H9 (cell line): ENCODE measurements around the gene IL24. TPM values are rescaled to one million over a fixed set of nuclear protein-coding genes. Genes with fewer than 3 reads are reported as not detected.

Experiments
- DNase-seq: peaks from one replicate; pipeline ENCODE4 v3.0.0-alpha.2; 2017
- H2AFZ ChIP-seq: one replicate; pipeline ENCODE4 v1.6.1; 2013; ENCODE audit warnings: mild to moderate bottlenecking, low read length, control low read depth, moderate library complexity
- H2AK5ac ChIP-seq: 2 replicates; pipeline ENCODE4 v1.6.1; 2013; ENCODE audit warnings: low read length, control low read depth, mixed read lengths; ENCODE audit not compliant: insufficient read length
- H2BK120ac ChIP-seq: one replicate; pipeline ENCODE4 v1.6.1; 2013; ENCODE audit warnings: low read depth, mild to moderate bottlenecking, low read length, control low read depth, inconsistent platforms; ENCODE audit not compliant: poor library complexity, severe bottlenecking
- H2BK12ac ChIP-seq: 2 replicates; pipeline ENCODE4 v1.6.1; 2013; ENCODE audit warnings: low read length, control low read depth, mixed read lengths, low read depth; ENCODE audit not compliant: insufficient read length
- H2BK15ac ChIP-seq: 2 replicates; pipeline ENCODE4 v1.6.1; 2013; ENCODE audit warnings: low read depth, low read length, control low read depth
- H2BK20ac ChIP-seq: one replicate; pipeline ENCODE4 v1.6.1; 2013; ENCODE audit warnings: low read depth, mild to moderate bottlenecking, low read length, control low read depth, inconsistent platforms; ENCODE audit not compliant: poor library complexity, severe bottlenecking
- H2BK5ac ChIP-seq: 2 replicates; pipeline ENCODE4 v1.6.1; 2013; ENCODE audit warnings: low read length, control low read depth, mixed read lengths; ENCODE audit not compliant: insufficient read length
- H3K14ac ChIP-seq: 2 replicates; pipeline ENCODE4 v1.6.1; 2013; ENCODE audit warnings: low read length, control low read depth; ENCODE audit not compliant: insufficient read depth
- H3K18ac ChIP-seq: 2 replicates; pipeline ENCODE4 v1.6.1; 2013; ENCODE audit warnings: low read depth, mild to moderate bottlenecking, mixed read lengths, low read length, control low read depth; ENCODE audit not compliant: insufficient read length
- H3K23ac ChIP-seq: 2 replicates; pipeline ENCODE4 v1.6.1; 2013; ENCODE audit warnings: low read length, control low read depth, mixed read lengths, low read depth; ENCODE audit not compliant: insufficient read length
- H3K23me2 ChIP-seq: 2 replicates; pipeline ENCODE4 v1.6.1; 2013; ENCODE audit warnings: low read depth, mild to moderate bottlenecking, mixed read lengths, low read length, control low read depth; ENCODE audit not compliant: insufficient read length, poor library complexity, severe bottlenecking
- H3K27ac ChIP-seq: 2 replicates; pipeline ENCODE4 v1.5.1; 2013; ENCODE audit warnings: low read length, control low read depth, mixed read lengths, low read depth; ENCODE audit not compliant: insufficient read length
- H3K27me3 ChIP-seq: 2 replicates; pipeline ENCODE4 v1.6.1; 2013; ENCODE audit warnings: low read length, control low read depth, inconsistent platforms; ENCODE audit not compliant: insufficient read depth
- H3K4ac ChIP-seq: 2 replicates; pipeline ENCODE4 v1.6.1; 2013; ENCODE audit warnings: low read depth, mild to moderate bottlenecking, control low read depth, inconsistent platforms, low read length, moderate library complexity
- H3K4me1 ChIP-seq: 2 replicates; pipeline ENCODE4 v1.6.1; 2013; ENCODE audit warnings: low read length, control low read depth, inconsistent platforms; ENCODE audit not compliant: insufficient read depth
- H3K4me2 ChIP-seq: 2 replicates; pipeline ENCODE4 v1.6.1; 2013; ENCODE audit warnings: low read length, control low read depth, mixed read lengths; ENCODE audit not compliant: insufficient read length, insufficient read depth
- H3K56ac ChIP-seq: 2 replicates; pipeline ENCODE4 v1.6.1; 2013; ENCODE audit warnings: low read depth, mild to moderate bottlenecking, mixed read lengths, low read length, control low read depth; ENCODE audit not compliant: insufficient read length
- H3K79me1 ChIP-seq: 2 replicates; pipeline ENCODE4 v1.6.1; 2013; ENCODE audit warnings: low read depth, mild to moderate bottlenecking, moderate library complexity, low read length, control low read depth, inconsistent platforms; ENCODE audit not compliant: insufficient read depth, poor library complexity, severe bottlenecking
- H3K79me2 ChIP-seq: 2 replicates; pipeline ENCODE4 v1.6.1; 2013; ENCODE audit warnings: low read length, control low read depth, inconsistent platforms; ENCODE audit not compliant: insufficient read depth
- H3K9ac ChIP-seq: 2 replicates; pipeline ENCODE4 v1.6.1; 2013; ENCODE audit warnings: low read length, control low read depth, mixed read lengths; ENCODE audit not compliant: insufficient read length; ENCODE audit errors: extremely low read depth
- H3K9me3 ChIP-seq: one replicate; pipeline ENCODE4 v1.6.1; 2013; ENCODE audit warnings: low read depth, low read length, inconsistent platforms; ENCODE audit not compliant: control insufficient read depth
- H3T11ph ChIP-seq: one replicate; pipeline ENCODE4 v1.6.1; 2013; ENCODE audit warnings: mild to moderate bottlenecking, low read length, control low read depth, inconsistent platforms
- H4K20me1 ChIP-seq: one replicate; pipeline ENCODE4 v1.6.1; 2013; ENCODE audit not compliant: control insufficient read depth, insufficient read length, insufficient read depth
- H4K5ac ChIP-seq: 2 replicates; pipeline ENCODE4 v1.6.1; 2013; ENCODE audit warnings: low read depth, mild to moderate bottlenecking, mixed read lengths, low read length, control low read depth; ENCODE audit not compliant: insufficient read length
- H4K8ac ChIP-seq: replicated peaks from 2 replicates; pipeline ENCODE4 v1.6.1; 2013; ENCODE audit warnings: low read length, control low read depth, mixed read lengths, low read depth; ENCODE audit not compliant: insufficient read length
- H4K91ac ChIP-seq: 2 replicates; pipeline ENCODE4 v1.6.1; 2013; ENCODE audit warnings: low read depth, mild to moderate bottlenecking, moderate library complexity, mixed read lengths, low read length, control low read depth; ENCODE audit not compliant: insufficient read length
- H3K27ac Mint-ChIP-seq, 3 experiments: 2 replicates in 2 of 3; 3 replicates in 1 of 3; pipeline ENCODE4 v1.8.0; 2020 to 2021; ENCODE audit warnings: mixed read lengths in 3 of 3, mild to moderate bottlenecking in 1 of 3, moderate library complexity in 1 of 3
- H3K27me3 Mint-ChIP-seq: 2 replicates; pipeline ENCODE4 v1.8.0; 2021; ENCODE audit warnings: low read depth, mild to moderate bottlenecking, moderate library complexity, mixed read lengths
- H3K36me3 Mint-ChIP-seq, 3 experiments: 2 replicates in 2 of 3; 3 replicates in 1 of 3; pipeline ENCODE4 v1.8.0; 2020 to 2021; ENCODE audit warnings: low read depth in 3 of 3, mixed read lengths in 3 of 3; ENCODE audit not compliant: insufficient read depth in 1 of 3
- H3K4me1 Mint-ChIP-seq, 2 experiments: 2 replicates each; pipeline ENCODE4 v1.8.0; 2020; ENCODE audit warnings: mixed read lengths in 2 of 2
- H3K4me3 Mint-ChIP-seq, 2 experiments: 2 replicates in 1 of 2; 3 replicates in 1 of 2; pipeline ENCODE4 v1.8.0; 2020 to 2021; ENCODE audit warnings: mild to moderate bottlenecking in 2 of 2, mixed read lengths in 2 of 2, moderate library complexity in 1 of 2
- H3K9me3 Mint-ChIP-seq, 2 experiments: 2 replicates in 1 of 2; 3 replicates in 1 of 2; pipeline ENCODE4 v1.8.0; 2020; ENCODE audit warnings: mild to moderate bottlenecking in 2 of 2, mixed read lengths in 2 of 2, moderate library complexity in 1 of 2
- WGBS: extraction: QIAGEN DNeasy Blood & Tissue Kit; methylation state at CpG from one replicate; pipeline ENCODE4 v1.1.7; 2013; ENCODE audit warnings: missing lambda C conversion rate, low lambda C conversion rate, mixed read lengths; ENCODE audit not compliant: insufficient read length; ENCODE audit errors: extremely low coverage; 5-methylcytosine and 5-hydroxymethylcytosine counted together
- total RNA-seq: library from RNA; stranded (reverse); gene quantifications from 2 replicates; pipeline ENCODE4 v1.2.1, GENCODE V29; 2021
- TF ChIP-seq, protein P1 (sequence below): fragments of 200-600 bp; sonication (generic); conservative IDR thresholded peaks from 3 replicates; pipeline ENCODE4 v1.8.0; 2021; ENCODE audit warnings: antibody characterized with exemption, mild to moderate bottlenecking

Gene IL24
- total RNA-seq, 1 experiment from 2014 or later, result not detected

DNA sequence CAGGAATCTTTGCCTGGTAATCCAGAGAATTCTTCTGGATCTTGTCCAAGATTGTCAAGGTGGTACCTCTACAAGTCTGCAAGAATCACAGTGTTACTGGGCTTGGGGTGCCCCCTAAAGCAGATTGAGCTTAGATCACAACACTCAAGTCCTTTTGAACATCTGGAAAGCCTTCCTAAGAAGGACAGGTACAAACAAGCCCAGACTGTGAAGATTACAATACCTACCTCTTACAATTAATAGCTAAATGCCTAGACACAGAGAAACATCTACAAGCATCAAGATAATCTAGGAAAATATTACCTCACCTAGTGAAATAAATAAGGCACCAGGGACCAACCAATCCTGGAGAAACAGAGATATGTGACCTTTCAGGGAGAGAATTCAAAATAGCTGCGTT is 49.3 kb upstream of the IL24 start:
- H3K14ac ChIP-seq, result no peak overlapping the region
- H2BK15ac ChIP-seq, result no peak overlapping the region
- TF ChIP-seq, protein P1, sequence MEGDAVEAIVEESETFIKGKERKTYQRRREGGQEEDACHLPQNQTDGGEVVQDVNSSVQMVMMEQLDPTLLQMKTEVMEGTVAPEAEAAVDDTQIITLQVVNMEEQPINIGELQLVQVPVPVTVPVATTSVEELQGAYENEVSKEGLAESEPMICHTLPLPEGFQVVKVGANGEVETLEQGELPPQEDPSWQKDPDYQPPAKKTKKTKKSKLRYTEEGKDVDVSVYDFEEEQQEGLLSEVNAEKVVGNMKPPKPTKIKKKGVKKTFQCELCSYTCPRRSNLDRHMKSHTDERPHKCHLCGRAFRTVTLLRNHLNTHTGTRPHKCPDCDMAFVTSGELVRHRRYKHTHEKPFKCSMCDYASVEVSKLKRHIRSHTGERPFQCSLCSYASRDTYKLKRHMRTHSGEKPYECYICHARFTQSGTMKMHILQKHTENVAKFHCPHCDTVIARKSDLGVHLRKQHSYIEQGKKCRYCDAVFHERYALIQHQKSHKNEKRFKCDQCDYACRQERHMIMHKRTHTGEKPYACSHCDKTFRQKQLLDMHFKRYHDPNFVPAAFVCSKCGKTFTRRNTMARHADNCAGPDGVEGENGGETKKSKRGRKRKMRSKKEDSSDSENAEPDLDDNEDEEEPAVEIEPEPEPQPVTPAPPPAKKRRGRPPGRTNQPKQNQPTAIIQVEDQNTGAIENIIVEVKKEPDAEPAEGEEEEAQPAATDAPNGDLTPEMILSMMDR, result no peak
- no peak overlapping the region for H3K27ac ChIP-seq
- H3K4ac ChIP-seq, result no peak overlapping the region
- no peak overlapping the region for H2BK20ac ChIP-seq
- H3K79me2 ChIP-seq, result no peaks in the 10 kb centered on the region
- no peak overlapping the region for H2BK120ac ChIP-seq
- no peak overlapping the region for H3K9ac ChIP-seq
- H2AK5ac ChIP-seq, result no peak overlapping the region
- no peak overlapping the region for H3K4me2 ChIP-seq
- peaks cover 20% of the 10 kb centered on the region for H3K27me3 Mint-ChIP-seq
- no peak overlapping the region for H4K8ac ChIP-seq
- no peaks in the 10 kb centered on the region for H3K4me1 ChIP-seq
- no peaks in the 10 kb centered on the region for H3K27me3 ChIP-seq
- no peaks in the 10 kb centered on the region for H4K20me1 ChIP-seq
- H2BK5ac ChIP-seq, result no peak overlapping the region
- H3K4me3 Mint-ChIP-seq, result no peak overlapping the region
- H3T11ph ChIP-seq, result no peak overlapping the region
- no peak overlapping the region; a peak in 1 of 7 replicates for H3K27ac Mint-ChIP-seq
- DNase-seq, result no peak
- H3K9me3 Mint-ChIP-seq, result peaks cover 11 to 17% of the 10 kb centered on the region in 2 experiments
- H3K9me3 ChIP-seq, result no peaks in the 10 kb centered on the region
- peaks cover 0 to 11% (median 0%) of the 10 kb centered on the region in 3 experiments; a peak in 3 of 7 replicates for H3K36me3 Mint-ChIP-seq
- H3K18ac ChIP-seq, result no peak overlapping the region
- H3K4me1 Mint-ChIP-seq, result no peaks in the 10 kb centered on the region
- H4K5ac ChIP-seq, result no peak overlapping the region
- no peak overlapping the region for H2AFZ ChIP-seq
- no peak overlapping the region for H3K23ac ChIP-seq
- no peak overlapping the region for H2BK12ac ChIP-seq
- H3K23me2 ChIP-seq, result peaks cover 2% of the 10 kb centered on the region
- H3K56ac ChIP-seq, result no peak overlapping the region
- no peaks in the 10 kb centered on the region for H3K79me1 ChIP-seq
- no peak overlapping the region for H4K91ac ChIP-seq
- WGBS, result no CpG with 5 or more reads among the region's 1 CpG
